Transverse colon (tissue), 4 donors: ENCODE measurements around the gene MCM8. TPM values are rescaled to one million over a fixed set of nuclear protein-coding genes. Genes with fewer than 3 reads are reported as not detected.

Source experiments
- DNase-seq: peaks from one replicate; pipeline ENCODE4 v3.0.0-alpha.2; 2019
- H3K27ac ChIP-seq, 4 donors: fragments of 200-600 bp; sonication (generic); 2 replicates each; pipeline ENCODE4 v1.5.1; 2016 to 2018; ENCODE audit warnings: inconsistent platforms in 4 of 4
- H3K27me3 ChIP-seq: fragments of 200-600 bp; sonication (generic); 2 replicates; pipeline ENCODE4 v1.5.1; 2017; ENCODE audit warnings: inconsistent platforms
- H3K36me3 ChIP-seq, 4 donors: fragments of 200-600 bp; sonication (generic); 2 replicates each; pipeline ENCODE4 v1.5.1; 2017 to 2019; ENCODE audit warnings: inconsistent platforms in 4 of 4
- H3K4me1 ChIP-seq, 4 donors: fragments of 200-600 bp; sonication (generic); 2 replicates each; pipeline ENCODE4 v1.5.1; 2017 to 2020; ENCODE audit warnings: inconsistent platforms in 4 of 4
- H3K4me3 ChIP-seq, 4 donors: fragments of 200-600 bp; sonication (generic); 1 replicate in 1 of 4; 2 replicates in 3 of 4; pipeline versions ENCODE4 v1.5.1 to v1.6.1; 2017 to 2019; ENCODE audit warnings: inconsistent platforms in 4 of 4
- H3K9me3 ChIP-seq, 2 donors: fragments of 200-600 bp; sonication (generic); 2 replicates each; pipeline ENCODE4 v1.5.1; 2017 to 2019; ENCODE audit warnings: inconsistent platforms in 2 of 2
- EP300 ChIP-seq: sonication (generic); formaldehyde crosslinking; IDR thresholded peaks from one replicate; pipeline ENCODE4 v1.6.1; 2017; ENCODE audit warnings: antibody characterized with exemption, low read depth
- POLR2A ChIP-seq: fragments of 450-650 bp; IDR thresholded peaks from one replicate; pipeline ENCODE4 v1.6.1; 2016; ENCODE audit warnings: antibody characterized with exemption, mild to moderate bottlenecking, moderate library complexity
- POLR2AphosphoS5 ChIP-seq, 3 donors: sonication (generic); formaldehyde crosslinking; IDR thresholded peaks; one replicate each; pipeline ENCODE4 v1.6.1; 2016; ENCODE audit warnings: antibody characterized with exemption in 3 of 3
- WGBS, 2 donors: methylation state at CpG; one replicate each; pipeline ENCODE4 v1.1.5; 2018; ENCODE audit warnings: low coverage in 1 of 2; 5-methylcytosine and 5-hydroxymethylcytosine counted together
- in situ Hi-C, 4 donors: fragments of 200-750 bp; cut with MboI; loops; one replicate each; pipeline versions ENCODE4 v1.15.0 to v1.15.1; 2017; ENCODE audit warnings: low sequenced_read_pairs in 3 of 4, low pct_ligation_motif_present in 1 of 4, low pct_unique_long_range_greater_than_20kb in 1 of 4
- intact Hi-C: fragments of 100-400 bp; cut with DNase I; formaldehyde crosslinking; loops from one replicate; pipeline ENCODE4 v1.15.1; 2023; ENCODE audit warnings: low total_unique reads
- total RNA-seq, 4 donors: library from RNA; depleted of rRNA; stranded (reverse); fragments of >200 nt; gene quantifications; one replicate each; pipeline ENCODE4 v1.1.0, GENCODE V29; 2016
- TF ChIP-seq, protein P1 (sequence below), 5 experiments: fragments of 200-600 bp in 3 of 5; fragments of 450-650 bp in 2 of 5; sonication (generic) in 3 of 5; IDR thresholded peaks; 1 replicate in 2 of 5; 2 replicates in 3 of 5; pipeline ENCODE4 v1.5.1; 2016 to 2017; ENCODE audit warnings: antibody characterized with exemption in 5 of 5, inconsistent platforms in 3 of 5, mild to moderate bottlenecking in 2 of 5, moderate library complexity in 1 of 5

MCM8 gene
- total RNA-seq, 4 donors from 2014 or later: 2.6 to 8.6 (median 4.7) TPM

DNA sequence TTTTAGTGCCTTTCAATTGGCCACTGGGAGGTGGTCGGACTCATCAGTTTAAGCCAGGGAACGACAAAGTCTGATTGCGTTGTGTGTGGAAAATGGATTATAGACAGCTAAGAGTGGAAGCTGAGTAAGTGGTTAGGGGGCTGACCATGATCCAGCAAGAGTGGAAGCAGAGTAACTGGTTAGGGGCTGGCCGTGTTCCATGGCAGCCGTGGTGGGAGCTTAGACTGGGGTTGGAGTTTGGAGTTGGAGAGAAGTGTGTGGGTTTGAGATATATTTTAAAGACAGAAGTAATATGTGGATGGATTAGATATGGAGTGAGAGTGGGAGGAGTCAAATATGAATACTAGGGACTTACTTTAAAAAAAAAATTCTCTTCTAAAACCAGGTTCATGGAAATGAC lies 61.7 kb downstream of the MCM8 start:
- peaks cover 6 to 20% (median 12%) of the 10 kb centered on the region in 4 donors for H3K4me1 ChIP-seq
- intact Hi-C loops (no loop called here), in situ Hi-C loops (no loop called here)
- H3K4me3 ChIP-seq: no peak overlapping the region
- 93 to 95% methylated on average over 5 of the region's 5 CpGs for WGBS, 2 donors
- H3K36me3 ChIP-seq: peaks cover 0 to 32% (median 14%) of the 10 kb centered on the region in 4 donors
- H3K27me3 ChIP-seq: no peaks in the 10 kb centered on the region
- no peak overlapping the region for H3K27ac ChIP-seq
- no peak for DNase-seq
- no peaks in the 10 kb centered on the region for H3K9me3 ChIP-seq
- TF ChIP-seq EP300: no peak
- TF ChIP-seq POLR2AphosphoS5 (IDR thresholded peaks at IDR 0.05): no peak
- no peak for TF ChIP-seq POLR2A
- TF ChIP-seq, protein P1, sequence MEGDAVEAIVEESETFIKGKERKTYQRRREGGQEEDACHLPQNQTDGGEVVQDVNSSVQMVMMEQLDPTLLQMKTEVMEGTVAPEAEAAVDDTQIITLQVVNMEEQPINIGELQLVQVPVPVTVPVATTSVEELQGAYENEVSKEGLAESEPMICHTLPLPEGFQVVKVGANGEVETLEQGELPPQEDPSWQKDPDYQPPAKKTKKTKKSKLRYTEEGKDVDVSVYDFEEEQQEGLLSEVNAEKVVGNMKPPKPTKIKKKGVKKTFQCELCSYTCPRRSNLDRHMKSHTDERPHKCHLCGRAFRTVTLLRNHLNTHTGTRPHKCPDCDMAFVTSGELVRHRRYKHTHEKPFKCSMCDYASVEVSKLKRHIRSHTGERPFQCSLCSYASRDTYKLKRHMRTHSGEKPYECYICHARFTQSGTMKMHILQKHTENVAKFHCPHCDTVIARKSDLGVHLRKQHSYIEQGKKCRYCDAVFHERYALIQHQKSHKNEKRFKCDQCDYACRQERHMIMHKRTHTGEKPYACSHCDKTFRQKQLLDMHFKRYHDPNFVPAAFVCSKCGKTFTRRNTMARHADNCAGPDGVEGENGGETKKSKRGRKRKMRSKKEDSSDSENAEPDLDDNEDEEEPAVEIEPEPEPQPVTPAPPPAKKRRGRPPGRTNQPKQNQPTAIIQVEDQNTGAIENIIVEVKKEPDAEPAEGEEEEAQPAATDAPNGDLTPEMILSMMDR (IDR thresholded peaks at IDR 0.05): no peak

DNA sequence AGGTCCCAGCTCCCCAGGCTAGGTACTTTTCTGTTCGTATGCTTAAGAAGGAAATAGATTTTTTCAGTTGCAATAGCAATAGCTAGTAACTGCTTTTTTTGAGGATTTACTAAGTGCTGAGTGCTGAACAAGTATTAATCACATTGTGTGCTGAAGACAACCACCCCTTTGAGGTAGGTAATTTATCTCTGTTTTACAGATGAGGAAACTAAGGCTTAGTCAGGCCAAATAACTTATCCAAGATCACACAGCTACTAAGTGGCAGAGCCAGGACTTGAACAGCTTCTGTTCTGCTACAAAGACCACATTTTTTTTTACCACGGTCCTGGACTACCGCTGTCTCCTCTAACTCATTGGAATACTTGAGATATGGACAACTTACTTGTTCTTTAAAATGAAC lies 63.6 kb downstream of the MCM8 start:
- Histone ChIP-seq H3K9me3 (no peaks in the 10 kb centered on the region), H3K36me3 (peaks cover 0 to 32% (median 14%) of the 10 kb centered on the region in 4 donors), H3K27me3 (no peaks in the 10 kb centered on the region), H3K27ac (no peak overlapping the region), H3K4me3 (no peak overlapping the region), H3K4me1 (peaks cover 0 to 9% (median 0%) of the 10 kb centered on the region in 4 donors)
- TF ChIP-seq EP300: no peak
- TF ChIP-seq, protein P1 (IDR thresholded peaks at IDR 0.05): no peak
- TF ChIP-seq POLR2AphosphoS5 (IDR thresholded peaks at IDR 0.05): no peak
- TF ChIP-seq POLR2A: no peak
- DNase-seq: no peak
- in situ Hi-C loops: no loop called here
- WGBS, 2 donors: 84 to 88% methylated on average over 3 of the region's 3 CpGs
- intact Hi-C loops: no loop called here

DNA sequence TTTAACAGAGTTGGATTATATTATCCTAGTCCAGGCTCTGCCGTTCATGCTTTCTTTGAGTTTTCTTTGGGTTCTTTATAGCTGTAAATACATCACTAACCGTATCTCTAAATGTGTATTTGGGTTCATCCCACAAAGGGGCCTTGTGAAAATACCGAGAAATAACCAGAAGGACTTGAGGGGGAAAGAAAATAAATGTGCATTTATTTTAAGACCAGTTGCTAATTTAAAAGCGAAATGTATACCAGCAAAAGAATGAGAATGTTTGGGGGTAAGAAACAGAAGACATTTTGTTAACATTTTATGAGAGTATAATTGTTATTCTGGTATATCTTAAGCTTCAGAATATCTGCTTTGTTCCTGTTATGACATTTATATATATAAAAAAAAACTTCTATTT lies 64.5 kb downstream of the MCM8 start:
- WGBS, 2 donors: 77 to 89% methylated on average over 4 of the region's 4 CpGs
- intact Hi-C loops (no loop called here), in situ Hi-C loops (no loop called here)

DNA sequence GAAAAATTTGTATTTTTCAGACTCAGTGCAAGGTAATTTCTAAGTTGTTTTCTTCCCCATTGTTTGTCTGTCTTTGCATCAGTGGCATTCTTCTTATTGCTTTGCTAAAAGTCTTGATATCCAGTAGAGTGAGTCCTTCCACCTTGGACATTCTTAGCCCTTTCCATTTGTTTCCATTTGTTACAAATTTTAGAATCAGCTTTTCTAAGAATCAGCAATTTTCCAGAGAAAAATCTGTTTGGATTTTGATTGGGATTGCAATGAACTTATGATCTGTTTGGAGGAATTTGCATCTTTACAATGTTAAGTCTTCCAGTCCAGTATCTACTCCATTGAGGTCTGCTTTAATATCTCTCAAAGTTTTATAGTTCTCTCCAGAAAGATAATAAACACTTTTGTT lies 67.0 kb downstream of the MCM8 start:
- no peak for DNase-seq
- Histone ChIP-seq H3K4me1 (peaks cover 0 to 10% (median 0%) of the 10 kb centered on the region in 4 donors), H3K36me3 (peaks cover 0 to 14% (median 5%) of the 10 kb centered on the region in 4 donors), H3K27me3 (no peaks in the 10 kb centered on the region), H3K9me3 (no peaks in the 10 kb centered on the region), H3K27ac (no peak overlapping the region), H3K4me3 (no peak overlapping the region)
- in situ Hi-C loops: no loop called here
- intact Hi-C loops: no loop called here
- TF ChIP-seq, protein P1 (IDR thresholded peaks at IDR 0.05): no peak
- TF ChIP-seq POLR2A (no peak), EP300 (no peak), POLR2AphosphoS5 (IDR thresholded peaks at IDR 0.05) (no peak)

More for the DNA sequence above, 64.5 kb downstream of the MCM8 start:
- H3K36me3 ChIP-seq: peaks cover 0 to 32% (median 14%) of the 10 kb centered on the region in 4 donors
- H3K27me3 ChIP-seq: no peaks in the 10 kb centered on the region
- H3K4me3 ChIP-seq: no peak overlapping the region
- no peaks in the 10 kb centered on the region for H3K9me3 ChIP-seq
- TF ChIP-seq, protein P1 (IDR thresholded peaks at IDR 0.05): no peak
- TF ChIP-seq POLR2AphosphoS5 (IDR thresholded peaks at IDR 0.05): no peak
- TF ChIP-seq EP300: no peak
- no peak for TF ChIP-seq POLR2A
- no peak for DNase-seq
- no peak overlapping the region for H3K27ac ChIP-seq
- H3K4me1 ChIP-seq: peaks cover 0 to 10% (median 0%) of the 10 kb centered on the region in 4 donors
